Muscle of leg (tissue), 11 donors: ENCODE measurements around the gene SPATA12. TPM values are rescaled to one million over a fixed set of nuclear protein-coding genes. Genes with fewer than 3 reads are reported as not detected.
"Not testable (repeated sequence)": the region's sequence is repeated elsewhere in the genome, so short reads cannot be mapped to it uniquely, and the experiment has no call there.

ENCODE experiments used
- DNase-seq: peaks from one replicate; pipeline ENCODE4 v3.0.0; 2013
- H3K27ac ChIP-seq: one replicate; pipeline ENCODE4 v1.5.1; 2013; ENCODE audit warnings: mild to moderate bottlenecking, low read length, control low read depth
- H3K27me3 ChIP-seq: one replicate; pipeline ENCODE4 v1.6.1; 2013; ENCODE audit warnings: low read length; ENCODE audit not compliant: control insufficient read depth, insufficient read depth
- H3K36me3 ChIP-seq: one replicate; pipeline ENCODE4 v1.6.1; 2013; ENCODE audit warnings: low read length; ENCODE audit not compliant: control insufficient read depth, insufficient read depth
- H3K4me1 ChIP-seq: one replicate; pipeline ENCODE4 v1.6.1; 2013; ENCODE audit warnings: low read length; ENCODE audit not compliant: control insufficient read depth, insufficient read depth
- H3K4me3 ChIP-seq: one replicate; pipeline ENCODE4 v1.5.1; 2013; ENCODE audit warnings: low read length, control low read depth
- H3K9me3 ChIP-seq: replicated peaks from 2 replicates; pipeline ENCODE4 v1.6.1; 2013; ENCODE audit warnings: low read depth, low read length; ENCODE audit not compliant: control insufficient read depth
- WGBS: methylation state at CpG from one replicate; pipeline ENCODE4 v1.1.5; 2013; ENCODE audit warnings: missing lambda C conversion rate; ENCODE audit not compliant: insufficient coverage; 5-methylcytosine and 5-hydroxymethylcytosine counted together
- polyA plus RNA-seq, 8 donors: library from polyadenylated mRNA; unstranded; fragments of 120-200 nt; gene quantifications; one replicate each; pipeline versions ENCODE4 v1.2.1 to v1.2.3, GENCODE V29; 2013; ENCODE audit warnings: inconsistent platforms in 1 of 8, low replicate concordance in 1 of 8; ENCODE audit not compliant: insufficient read length in 8 of 8, insufficient read depth in 1 of 8
- total RNA-seq: library from RNA; stranded (reverse); fragments of 120-200 nt; gene quantifications from one replicate; pipeline ENCODE4 v1.2.4, GENCODE V29; 2013

SPATA12 gene
- total and polyA plus RNA-seq, 9 donors: 0.04 to 0.21 (median 0.11) TPM; not detected in 3

GRCh38 chr3:57078635-57079473 lies 18.4 kb downstream of the SPATA12 start:
- peak overlapping the region; percentile 91 for H3K4me3 ChIP-seq
- 1% methylated on average over 85 of the region's 91 CpGs for WGBS
- H3K4me1 ChIP-seq: peaks cover 28% of the 10 kb centered on the region
- H3K9me3 ChIP-seq: no peaks in the 10 kb centered on the region
- peak overlapping the region; percentile 81 for H3K27ac ChIP-seq
- peaks cover 13% of the 10 kb centered on the region for H3K36me3 ChIP-seq
- peak; percentile 76 for DNase-seq
- H3K27me3 ChIP-seq: peaks cover 17% of the 10 kb centered on the region

GRCh38 chr3:57079474-57079831 lies 19.0 kb downstream of the SPATA12 start:
- DNase-seq: no peak
- peaks cover 28% of the 10 kb centered on the region for H3K4me1 ChIP-seq
- peaks cover 17% of the 10 kb centered on the region for H3K27me3 ChIP-seq
- H3K4me3 ChIP-seq: peak overlapping the region; percentile 91
- WGBS: 4% methylated on average over 11 of the region's 25 CpGs
- H3K27ac ChIP-seq: peak overlapping the region; percentile 78
- no peaks in the 10 kb centered on the region for H3K9me3 ChIP-seq
- H3K36me3 ChIP-seq: peaks cover 8% of the 10 kb centered on the region

GRCh38 chr3:57080171-57080570 lies 19.7 kb downstream of the SPATA12 start:
- Histone ChIP-seq H3K9me3 (no peaks in the 10 kb centered on the region), H3K4me1 (peaks cover 24% of the 10 kb centered on the region), H3K27ac (no peak overlapping the region), H3K4me3 (no peak overlapping the region), H3K27me3 (peaks cover 17% of the 10 kb centered on the region), H3K36me3 (peaks cover 2% of the 10 kb centered on the region)
- WGBS: 74% methylated on average over 4 of the region's 4 CpGs
- DNase-seq: no peak

DNA sequence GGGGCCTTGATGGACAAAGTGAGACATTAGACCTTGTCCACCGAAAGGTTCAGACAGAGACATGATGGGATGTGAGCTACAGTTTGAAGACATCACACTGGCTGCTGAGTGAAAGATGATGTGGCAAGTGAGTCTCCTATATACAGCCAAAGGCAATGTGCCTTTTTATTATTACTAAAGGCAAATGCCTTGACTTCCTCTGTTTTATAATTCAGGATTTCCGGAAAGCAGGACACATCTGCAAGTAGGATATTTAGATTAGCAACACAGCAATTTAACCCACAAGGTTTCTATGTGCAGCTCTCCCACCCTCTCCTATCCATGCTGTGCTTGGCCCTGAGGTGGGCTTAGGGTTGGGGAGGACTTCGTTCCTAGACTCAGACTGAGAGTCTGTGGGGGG lies 20.7 kb downstream of the SPATA12 start:
- 67% methylated on average over 1 of the region's 3 CpGs for WGBS
- peaks cover 17% of the 10 kb centered on the region for H3K27me3 ChIP-seq
- H3K9me3 ChIP-seq: no peaks in the 10 kb centered on the region
- no peak overlapping the region for H3K4me3 ChIP-seq
- no peak overlapping the region for H3K27ac ChIP-seq
- no peak for DNase-seq
- no peaks in the 10 kb centered on the region for H3K36me3 ChIP-seq
- peaks cover 24% of the 10 kb centered on the region for H3K4me1 ChIP-seq

DNA sequence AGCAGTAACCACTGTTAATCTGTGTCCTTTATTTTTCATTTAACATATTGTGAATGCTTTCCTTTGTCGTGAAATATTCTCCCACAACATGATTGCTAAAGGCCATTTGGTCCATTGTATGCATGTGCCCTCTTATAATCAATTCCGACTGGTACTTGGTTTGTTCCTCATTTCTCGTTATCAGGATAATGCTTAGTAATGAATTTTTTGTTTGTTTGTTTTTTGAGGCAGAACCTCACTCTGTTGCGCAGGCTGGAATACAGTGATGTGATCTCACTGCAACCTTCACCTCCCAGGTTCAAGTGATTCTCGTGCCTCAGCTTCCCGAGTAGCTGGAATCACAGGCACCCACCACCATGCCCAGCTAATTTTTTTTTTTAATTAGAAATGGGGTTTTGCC lies 22.0 kb downstream of the SPATA12 start:
- WGBS: no CpG with 5 or more reads among the region's 6 CpGs
- no peaks in the 10 kb centered on the region for H3K9me3 ChIP-seq

DNA sequence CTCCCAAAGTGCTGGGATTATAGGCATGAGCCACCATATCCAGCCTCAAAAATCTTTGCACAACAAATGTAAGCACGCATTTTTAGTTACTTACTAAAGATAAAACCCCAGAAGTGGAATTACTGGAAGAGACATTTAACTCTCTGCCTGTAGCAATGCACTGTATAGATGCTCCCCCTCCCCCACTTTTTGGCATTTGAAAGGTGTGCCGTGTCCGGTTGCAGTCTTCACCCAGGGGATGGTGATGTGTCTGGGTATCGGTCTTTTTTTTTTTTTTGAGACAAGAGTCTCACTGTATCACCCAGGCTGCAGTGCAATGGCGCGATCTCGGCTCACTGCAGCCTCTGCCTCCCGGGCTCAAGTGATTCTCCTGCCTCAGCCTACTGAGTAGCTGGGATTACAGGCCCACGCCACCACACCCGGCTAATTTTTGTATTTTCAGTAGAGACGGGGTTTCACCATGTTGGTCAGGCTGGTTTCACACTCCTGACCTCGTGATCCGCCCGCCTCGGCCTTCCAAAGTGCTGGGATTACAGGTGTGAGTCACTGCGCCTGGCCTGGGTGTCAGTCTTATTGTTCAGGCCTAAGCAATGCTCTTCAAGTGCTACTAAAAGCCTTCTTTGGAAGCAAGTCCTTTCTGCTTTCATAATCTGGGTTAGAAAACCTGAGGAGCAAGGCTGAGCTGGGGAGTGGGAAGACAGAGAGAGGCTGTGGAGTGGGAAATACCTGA lies 23.0 kb downstream of the SPATA12 start:
- WGBS: 92% methylated on average over 13 of the region's 16 CpGs
- H3K4me3 ChIP-seq, H3K36me3 ChIP-seq, DNase-seq, H3K27ac ChIP-seq, H3K27me3 ChIP-seq, H3K9me3 ChIP-seq: not testable (repeated sequence)
- peaks cover 15% of the 10 kb centered on the region for H3K4me1 ChIP-seq

More for the DNA sequence above, 22.0 kb downstream of the SPATA12 start:
- H3K27ac ChIP-seq: no peak overlapping the region
- H3K4me3 ChIP-seq: no peak overlapping the region
- no peak for DNase-seq
- no peaks in the 10 kb centered on the region for H3K36me3 ChIP-seq
- H3K4me1 ChIP-seq: peaks cover 22% of the 10 kb centered on the region
- H3K27me3 ChIP-seq: peaks cover 11% of the 10 kb centered on the region

GRCh38 chr3:57085211-57085610 lies 24.7 kb downstream of the SPATA12 start:
- no peak for DNase-seq
- no peak overlapping the region for H3K4me3 ChIP-seq
- WGBS: 75% methylated on average over 1 of the region's 4 CpGs

DNA sequence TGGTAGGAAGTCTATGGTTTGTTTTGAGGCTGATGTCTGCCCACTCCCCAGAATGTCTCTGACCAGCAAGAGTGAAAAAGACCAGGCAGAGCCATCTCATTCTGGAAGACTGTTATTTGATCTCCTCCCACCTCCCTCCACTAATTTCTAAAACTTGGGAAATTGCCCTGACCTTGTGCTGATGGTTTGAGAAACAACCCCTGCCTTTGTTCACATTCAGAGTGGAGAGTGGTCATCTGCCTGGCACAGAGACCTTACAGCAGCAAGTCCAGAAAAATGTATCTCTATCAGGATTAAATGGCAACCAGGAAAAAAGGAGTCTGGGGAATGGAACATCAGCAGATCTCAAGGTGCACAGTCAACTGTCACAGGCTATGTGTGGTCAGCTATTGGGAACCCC lies 25.7 kb downstream of the SPATA12 start:
- Histone ChIP-seq H3K27ac (no peak overlapping the region), H3K4me3 (no peak overlapping the region), H3K4me1 (peaks cover 11% of the 10 kb centered on the region), H3K36me3 (peaks cover 9% of the 10 kb centered on the region), H3K9me3 (no peaks in the 10 kb centered on the region), H3K27me3 (no peaks in the 10 kb centered on the region)
- DNase-seq: no peak

More at GRCh38 chr3:57085211-57085610, 24.7 kb downstream of the SPATA12 start:
- Histone ChIP-seq H3K27me3 (peaks cover under 1% of the 10 kb centered on the region), H3K36me3 (peaks cover 6% of the 10 kb centered on the region), H3K9me3 (no peaks in the 10 kb centered on the region), H3K4me1 (peaks cover 9% of the 10 kb centered on the region), H3K27ac (no peak overlapping the region)

- WGBS: no CpG with 5 or more reads among the region's 1 CpG
- Histone ChIP-seq H3K9me3 (no peaks in the 10 kb centered on the region), H3K36me3 (peaks cover 9% of the 10 kb centered on the region), H3K4me3 (no peak overlapping the region), H3K4me1 (peaks cover 20% of the 10 kb centered on the region), H3K27ac (no peak overlapping the region), H3K27me3 (no peaks in the 10 kb centered on the region)
- DNase-seq: no peak
Measured at GRCh38 chr3:57087361-57088092, 27.1 kb downstream of the SPATA12 start.

GRCh38 chr3:57088503-57088902 lies 28.0 kb downstream of the SPATA12 start:
- 75% methylated on average over 3 of the region's 5 CpGs for WGBS
- Histone ChIP-seq H3K4me1 (peaks cover 23% of the 10 kb centered on the region), H3K27me3 (no peaks in the 10 kb centered on the region), H3K4me3 (no peak overlapping the region), H3K9me3 (no peaks in the 10 kb centered on the region), H3K36me3 (peaks cover 10% of the 10 kb centered on the region), H3K27ac (no peak overlapping the region)
- no peak for DNase-seq
